ENCODE results near the gene CPNE6.
A peak's percentile ranks its signal among the peaks of the same experiment; 100 is the strongest.

The CPNE6 gene

DNA sequence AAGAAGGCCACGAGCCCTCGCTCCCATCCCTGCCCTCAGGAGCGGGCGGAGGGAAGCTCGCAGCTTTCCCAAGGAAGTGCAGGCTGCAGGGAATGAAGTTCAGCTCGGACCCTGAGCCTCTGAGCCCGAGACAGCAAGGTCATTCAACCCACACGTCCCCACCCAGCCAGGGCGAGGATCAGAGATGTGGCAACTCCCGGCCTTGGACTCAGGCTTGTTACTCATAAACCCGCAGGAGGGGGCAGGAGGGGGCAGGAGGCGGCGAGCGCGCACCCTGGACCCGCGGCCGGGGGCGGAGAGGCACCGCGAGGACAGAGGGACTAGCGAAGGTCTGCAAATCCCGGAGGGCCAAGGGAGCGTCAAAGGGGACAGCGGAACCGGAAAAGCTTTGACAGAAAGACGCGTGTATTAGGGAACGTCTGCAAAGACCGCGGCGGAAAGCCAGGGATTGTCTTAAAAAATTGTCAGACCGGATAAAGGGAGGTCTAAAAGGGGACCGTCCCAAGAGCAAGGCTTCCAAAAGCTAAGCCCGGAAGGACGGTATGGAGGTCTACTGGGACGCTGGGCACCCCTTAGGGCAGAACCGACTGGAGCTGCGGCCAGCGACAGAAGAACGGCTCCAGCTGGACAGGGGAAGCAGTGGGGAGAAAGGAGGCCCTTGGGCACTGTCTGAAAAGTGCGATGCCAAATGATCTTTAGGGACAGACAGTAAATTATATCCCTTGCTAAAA is 42.6 kb downstream of the CPNE6 start:
- TF ChIP-seq, protein P1, sequence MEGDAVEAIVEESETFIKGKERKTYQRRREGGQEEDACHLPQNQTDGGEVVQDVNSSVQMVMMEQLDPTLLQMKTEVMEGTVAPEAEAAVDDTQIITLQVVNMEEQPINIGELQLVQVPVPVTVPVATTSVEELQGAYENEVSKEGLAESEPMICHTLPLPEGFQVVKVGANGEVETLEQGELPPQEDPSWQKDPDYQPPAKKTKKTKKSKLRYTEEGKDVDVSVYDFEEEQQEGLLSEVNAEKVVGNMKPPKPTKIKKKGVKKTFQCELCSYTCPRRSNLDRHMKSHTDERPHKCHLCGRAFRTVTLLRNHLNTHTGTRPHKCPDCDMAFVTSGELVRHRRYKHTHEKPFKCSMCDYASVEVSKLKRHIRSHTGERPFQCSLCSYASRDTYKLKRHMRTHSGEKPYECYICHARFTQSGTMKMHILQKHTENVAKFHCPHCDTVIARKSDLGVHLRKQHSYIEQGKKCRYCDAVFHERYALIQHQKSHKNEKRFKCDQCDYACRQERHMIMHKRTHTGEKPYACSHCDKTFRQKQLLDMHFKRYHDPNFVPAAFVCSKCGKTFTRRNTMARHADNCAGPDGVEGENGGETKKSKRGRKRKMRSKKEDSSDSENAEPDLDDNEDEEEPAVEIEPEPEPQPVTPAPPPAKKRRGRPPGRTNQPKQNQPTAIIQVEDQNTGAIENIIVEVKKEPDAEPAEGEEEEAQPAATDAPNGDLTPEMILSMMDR (IDR thresholded peaks at IDR 0.05; ENCODE audit: low read depth, low read length): no peak

DNA sequence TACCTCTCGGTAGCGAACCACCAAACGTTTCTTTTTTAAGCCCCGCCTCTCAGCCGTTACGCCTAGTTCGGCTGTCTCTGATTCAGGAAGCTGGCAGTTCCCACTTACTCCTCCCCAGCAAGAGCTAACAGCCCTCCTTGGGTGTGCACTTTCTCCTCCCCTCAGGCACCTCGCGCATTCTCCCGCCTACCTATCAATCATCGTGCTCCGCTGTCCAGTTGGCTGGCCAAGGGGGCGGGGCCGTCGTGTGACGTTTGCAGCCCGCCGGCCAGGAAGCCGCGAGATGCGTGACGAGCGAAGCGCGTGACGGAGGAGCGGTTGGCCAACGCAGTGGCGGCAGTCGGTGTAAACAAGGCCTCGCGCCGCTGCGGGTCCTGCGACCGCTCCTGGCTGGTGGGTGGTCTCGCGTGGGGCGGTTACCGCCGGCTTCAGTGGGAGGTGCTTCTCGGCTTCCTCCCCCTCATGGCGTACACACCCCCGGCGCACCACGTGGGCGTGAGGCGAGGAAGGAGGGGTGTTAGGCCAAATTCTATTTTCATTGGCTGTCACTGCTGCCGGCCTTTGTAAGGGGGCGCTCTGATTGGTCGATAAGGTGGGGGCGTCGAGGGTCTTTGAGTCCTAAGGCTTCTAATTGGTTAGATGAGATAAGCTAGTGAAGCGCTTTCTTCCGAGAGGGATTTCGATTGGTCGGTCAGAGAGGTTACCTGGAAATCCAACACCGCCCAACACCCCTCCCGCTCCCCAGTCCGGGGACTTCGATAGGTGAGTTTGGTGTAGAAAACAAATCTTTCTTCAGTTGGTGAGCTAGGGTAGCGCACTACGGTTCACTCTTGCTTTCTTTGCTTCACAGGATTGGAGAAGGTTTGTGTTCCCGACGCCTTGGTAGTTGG is 43.4 kb downstream of the CPNE6 start, which contains the start of the genes DCAF11 and NRL:
DCAF11 (plus strand) TSS at position 246 of the 890 bp plus-strand sequence. CDS start 818 bp downstream, outside the sequence.
NRL (minus strand) TSS at position 418 of the 890 bp plus-strand sequence. CDS start 32,101 bp downstream, outside the sequence.
- TF ChIP-seq, protein P1 (IDR thresholded peaks at IDR 0.05; ENCODE audit: low read depth, low read length): no peak

More for the DNA sequence above, 42.6 kb downstream of the CPNE6 start:
- H3K4me3 ChIP-seq (ENCODE audit: low read depth, low read length): peak overlapping the region; percentile 72

DNA sequence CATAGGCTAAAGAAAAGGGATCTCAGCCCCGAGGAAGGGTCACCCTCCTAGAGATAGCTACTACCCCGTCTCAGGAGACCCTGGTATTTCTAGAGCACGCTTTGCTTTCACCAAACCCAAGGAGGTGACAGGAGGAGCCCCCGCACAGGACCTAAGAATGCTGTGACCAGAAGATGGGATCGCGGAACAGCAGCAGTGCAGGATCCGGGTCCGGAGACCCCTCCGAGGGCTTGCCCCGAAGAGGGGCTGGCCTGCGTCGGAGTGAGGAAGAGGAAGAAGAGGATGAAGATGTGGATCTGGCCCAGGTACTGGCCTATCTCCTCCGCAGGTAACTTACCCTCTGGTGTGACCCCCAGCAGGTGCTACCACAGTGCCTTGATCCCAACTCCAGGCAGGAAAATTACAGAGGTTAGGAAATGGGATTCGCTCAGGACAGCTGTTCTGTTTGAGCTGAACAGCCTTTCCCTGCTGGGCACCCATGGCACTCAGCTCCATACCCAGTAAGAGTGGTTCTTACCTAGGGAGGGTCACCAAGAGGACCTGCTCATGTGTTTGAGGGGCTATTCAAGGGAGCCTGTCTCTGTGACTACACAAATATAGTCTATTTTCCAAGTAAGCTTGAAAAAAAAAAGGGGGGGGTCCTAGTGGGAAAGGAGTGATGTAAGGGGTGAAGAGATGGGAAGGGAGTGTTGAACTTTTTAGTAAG is 44.2 kb downstream of the CPNE6 start:
- peak overlapping the region; percentile 72 for H3K4me3 ChIP-seq (ENCODE audit: low read depth, low read length)
- TF ChIP-seq, protein P1 (IDR thresholded peaks at IDR 0.05; ENCODE audit: low read depth, low read length): no peak

More for the DNA sequence above, 43.4 kb downstream of the CPNE6 start, which contains the start of the genes DCAF11 and NRL:
- H3K4me3 ChIP-seq (ENCODE audit: low read depth, low read length): peak within 1 kb of the TSS; percentile 72

DNA sequence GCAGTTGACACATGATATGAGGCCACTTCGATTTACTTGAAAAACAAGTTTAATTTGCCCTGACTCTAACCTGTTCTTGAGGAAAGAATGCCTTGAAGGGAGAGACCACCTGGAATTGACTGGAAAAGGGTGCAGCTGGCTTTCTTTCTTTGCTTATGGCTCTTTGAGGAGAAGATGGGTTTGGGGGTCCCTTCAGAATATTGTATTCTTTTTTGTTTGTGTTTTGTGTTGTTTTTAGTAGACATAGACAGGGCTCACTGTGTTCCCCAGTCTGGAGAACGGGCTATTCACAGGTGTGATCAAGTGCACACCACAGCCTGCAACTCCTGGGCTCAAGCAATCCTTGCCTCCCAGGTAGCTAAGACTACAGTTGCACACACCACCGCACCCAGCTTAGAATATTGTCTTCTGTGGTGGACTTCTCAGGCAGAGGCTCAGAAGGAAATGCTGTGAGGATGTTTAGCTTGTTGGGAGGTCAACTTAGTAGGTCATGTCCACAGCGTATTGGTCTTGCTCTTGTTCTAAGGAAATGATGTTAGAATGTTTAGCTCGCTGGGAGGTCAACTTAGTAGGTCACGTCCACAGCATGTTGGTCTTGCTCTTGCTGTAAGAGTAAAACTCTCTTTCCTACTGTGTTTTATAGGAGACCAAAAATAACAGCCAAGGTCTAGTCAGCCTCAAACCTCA is 44.9 kb downstream of the CPNE6 start:
- TF ChIP-seq, protein P1 (IDR thresholded peaks at IDR 0.05; ENCODE audit: low read depth, low read length): no peak
- H3K4me3 ChIP-seq (ENCODE audit: low read depth, low read length): no peak overlapping the region

DNA sequence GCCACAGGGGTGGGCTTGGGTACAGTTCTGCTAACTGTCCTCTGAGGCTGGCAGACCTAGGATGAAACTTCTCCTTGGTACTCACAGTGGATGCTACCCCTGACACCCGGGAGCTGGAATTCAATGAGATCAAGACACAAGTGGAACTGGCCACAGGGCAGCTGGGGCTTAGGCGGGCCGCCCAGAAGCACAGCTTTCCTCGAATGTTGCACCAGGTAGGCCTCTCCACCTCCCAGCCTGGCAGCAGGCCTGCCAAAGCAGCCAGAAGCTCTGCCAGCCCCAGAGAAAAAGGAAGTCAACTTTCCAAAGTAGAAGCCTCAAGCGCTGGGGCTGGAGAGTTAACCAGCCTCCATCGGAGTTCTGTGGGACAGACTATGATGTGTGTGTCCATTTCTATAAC is 45.8 kb downstream of the CPNE6 start:
- TF ChIP-seq, protein P1 (IDR thresholded peaks at IDR 0.05; ENCODE audit: low read depth, low read length): no peak

DNA sequence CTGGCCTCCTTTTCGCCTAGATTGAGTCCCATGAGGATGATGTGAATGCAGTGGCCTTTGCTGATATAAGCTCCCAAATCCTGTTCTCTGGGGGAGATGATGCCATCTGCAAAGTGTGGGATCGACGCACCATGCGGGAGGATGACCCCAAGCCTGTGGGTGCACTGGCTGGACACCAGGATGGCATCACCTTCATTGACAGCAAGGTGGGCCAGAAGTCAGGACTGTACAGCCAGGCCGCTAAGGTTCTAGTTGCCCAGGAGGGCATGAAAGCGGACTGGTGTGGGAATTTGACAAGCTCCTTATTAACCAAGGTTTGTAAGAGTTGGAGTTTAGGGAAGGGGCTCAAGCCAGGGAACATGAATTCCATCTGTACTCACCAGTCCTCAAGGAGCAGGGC is 48.3 kb downstream of the CPNE6 start:
- H3K4me3 ChIP-seq (ENCODE audit: low read depth, low read length): no peak overlapping the region
- TF ChIP-seq, protein P1 (IDR thresholded peaks at IDR 0.05; ENCODE audit: low read depth, low read length): no peak

More for the DNA sequence above, 45.8 kb downstream of the CPNE6 start:
- H3K4me3 ChIP-seq (ENCODE audit: low read depth, low read length): no peak overlapping the region

Data from WI38 (cell line).